Progenitor cell of endocrine pancreas (in vitro differentiated cells): ENCODE results near the gene PSPC1. TPM values are rescaled to one million over a fixed set of nuclear protein-coding genes. Genes with fewer than 3 reads are reported as not detected.

Source experiments
- DNase-seq: peaks from one replicate; pipeline ENCODE4 v3.0.0; 2021; ENCODE audit warnings: low spot score; ENCODE audit not compliant: unreplicated experiment
- H3K27ac Mint-ChIP-seq: 2 replicates; pipeline ENCODE4 v1.8.0; 2021; ENCODE audit warnings: mild to moderate bottlenecking, moderate library complexity, mixed read lengths
- H3K27me3 Mint-ChIP-seq: 2 replicates; pipeline ENCODE4 v1.8.0; 2021; ENCODE audit warnings: mixed read lengths
- H3K36me3 Mint-ChIP-seq: 2 replicates; pipeline ENCODE4 v1.8.0; 2022; ENCODE audit warnings: mixed read lengths; ENCODE audit not compliant: insufficient read depth
- H3K4me1 Mint-ChIP-seq: 2 replicates; pipeline ENCODE4 v1.8.0; 2021; ENCODE audit warnings: low read depth, mixed read lengths
- H3K4me3 Mint-ChIP-seq: 2 replicates; pipeline ENCODE4 v1.8.0; 2021; ENCODE audit warnings: low read depth, mild to moderate bottlenecking, moderate library complexity, mixed read lengths
- H3K9me3 Mint-ChIP-seq: 2 replicates; pipeline ENCODE4 v1.8.0; 2021; ENCODE audit warnings: low read depth, mixed read lengths
- CTCF ChIP-seq: fragments of 200-600 bp; sonication (generic); IDR thresholded peaks from one replicate; pipeline ENCODE4 v1.5.0; 2021; ENCODE audit warnings: antibody characterized with exemption, mild to moderate bottlenecking; ENCODE audit not compliant: unreplicated experiment
- total RNA-seq: library from RNA; stranded (reverse); gene quantifications from 2 replicates; pipeline ENCODE4 v1.2.1, GENCODE V29; 2021

Gene PSPC1
- total RNA-seq, 1 donor from 2014 or later: 94.1 TPM

- no peaks in the 10 kb centered on the region for H3K4me1 Mint-ChIP-seq
- no peaks in the 10 kb centered on the region for H3K27me3 Mint-ChIP-seq
- H3K27ac Mint-ChIP-seq: peak overlapping the region; percentile 44
- DNase-seq: no peak
- no peaks in the 10 kb centered on the region for H3K9me3 Mint-ChIP-seq
- TF ChIP-seq CTCF: no peak
- no peak overlapping the region for H3K4me3 Mint-ChIP-seq
- peaks cover 18% of the 10 kb centered on the region for H3K36me3 Mint-ChIP-seq
Measured at GRCh38 chr13:19742643-19743042, 40.1 kb downstream of the PSPC1 start.

- Mint-ChIP-seq H3K27ac (no peak overlapping the region), H3K4me3 (no peak overlapping the region), H3K9me3 (no peaks in the 10 kb centered on the region), H3K4me1 (no peaks in the 10 kb centered on the region), H3K27me3 (no peaks in the 10 kb centered on the region), H3K36me3 (peaks cover 32% of the 10 kb centered on the region)
- no peak for DNase-seq
- no peak for TF ChIP-seq CTCF
Measured at GRCh38 chr13:19737844-19738557, 44.7 kb downstream of the PSPC1 start.

- H3K36me3 Mint-ChIP-seq: peaks cover 27% of the 10 kb centered on the region
- H3K4me1 Mint-ChIP-seq: no peaks in the 10 kb centered on the region
- no peaks in the 10 kb centered on the region for H3K27me3 Mint-ChIP-seq
Measured at GRCh38 chr13:19726611-19727010, 56.1 kb downstream of the PSPC1 start.

GRCh38 chr13:19725320-19725719 is 57.4 kb downstream of the PSPC1 start:
- Mint-ChIP-seq H3K36me3 (peaks cover 27% of the 10 kb centered on the region), H3K9me3 (no peaks in the 10 kb centered on the region), H3K27ac (no peak overlapping the region), H3K4me3 (no peak overlapping the region), H3K27me3 (no peaks in the 10 kb centered on the region), H3K4me1 (no peaks in the 10 kb centered on the region)
- TF ChIP-seq CTCF: no peak
- no peak for DNase-seq

More at GRCh38 chr13:19726611-19727010, 56.1 kb downstream of the PSPC1 start:
- DNase-seq: no peak
- TF ChIP-seq CTCF: no peak
- no peak overlapping the region for H3K27ac Mint-ChIP-seq
- H3K4me3 Mint-ChIP-seq: no peak overlapping the region
- H3K9me3 Mint-ChIP-seq: no peaks in the 10 kb centered on the region

- no peak for DNase-seq
- no peaks in the 10 kb centered on the region for H3K27me3 Mint-ChIP-seq
- H3K4me3 Mint-ChIP-seq: no peak overlapping the region
- peaks cover 7% of the 10 kb centered on the region for H3K4me1 Mint-ChIP-seq
- H3K9me3 Mint-ChIP-seq: no peaks in the 10 kb centered on the region
- H3K27ac Mint-ChIP-seq: peak overlapping the region; percentile 26
- peaks cover 14% of the 10 kb centered on the region for H3K36me3 Mint-ChIP-seq
- TF ChIP-seq CTCF: no peak
Measured at GRCh38 chr13:19720039-19720438, 62.7 kb downstream of the PSPC1 start.
